Pulmonary artery endothelial cell (primary cell): ENCODE data around the gene DYTN. TPM values are rescaled to one million over a fixed set of nuclear protein-coding genes. Genes with fewer than 3 reads are reported as not detected.
A peak's percentile ranks its signal among the peaks of the same experiment; 100 is the strongest.

Experiments
- DNase-seq: peaks from one replicate; pipeline ENCODE4 v3.0.0-alpha.2; 2011; ENCODE audit warnings: low read depth, low spot score
- total RNA-seq: library from RNA; depleted of rRNA; stranded (reverse); fragments of >200 nt; gene quantifications from 2 replicates; pipeline ENCODE4 v1.2.3, GENCODE V29; 2014

Gene DYTN
- total RNA-seq, 1 donor from 2014 or later = not detected

GRCh38 chr2:206701952-206702605 is 16.1 kb downstream of the DYTN start:
- no peak for DNase-seq

- no peak for DNase-seq
Measured at GRCh38 chr2:206700156-206700555, 18.0 kb downstream of the DYTN start.

GRCh38 chr2:206698811-206699210 is 19.4 kb downstream of the DYTN start:
- DNase-seq = no peak

GRCh38 chr2:206696910-206697309 is 21.3 kb downstream of the DYTN start:
- DNase-seq = no peak

- DNase-seq = no peak
Measured at GRCh38 chr2:206693399-206694137, 24.6 kb downstream of the DYTN start.

GRCh38 chr2:206692971-206693370 is 25.2 kb downstream of the DYTN start:
- DNase-seq = no peak

GRCh38 chr2:206688990-206689389 is 29.2 kb downstream of the DYTN start:
- no peak for DNase-seq

- DNase-seq = no peak
Measured at GRCh38 chr2:206688453-206688852, 29.7 kb downstream of the DYTN start.

- no peak for DNase-seq
Measured at GRCh38 chr2:206683546-206683945, 34.6 kb downstream of the DYTN start.

GRCh38 chr2:206670531-206671319 is 47.5 kb downstream of the DYTN start:
- no peak for DNase-seq

- DNase-seq = no peak
Measured at GRCh38 chr2:206665251-206665650, 52.9 kb downstream of the DYTN start.

GRCh38 chr2:206657087-206657486 is 61.1 kb downstream of the DYTN start:
- DNase-seq = no peak

- no peak for DNase-seq
Measured at GRCh38 chr2:206647985-206648384, 70.2 kb downstream of the DYTN start.

- peak; percentile 11 for DNase-seq
Measured at GRCh38 chr2:206642075-206643025, 75.8 kb downstream of the DYTN start, which contains the start of gene FAM237A. FAM237A (plus strand) TSS chr2:206642487; CDS start chr2:206644237, 1,750 bp downstream.

GRCh38 chr2:206641226-206641625 is 77.0 kb downstream of the DYTN start:
- no peak for DNase-seq

- DNase-seq = no peak
Measured at GRCh38 chr2:206639636-206640035, 78.6 kb downstream of the DYTN start.

GRCh38 chr2:206635015-206635414 is 83.2 kb downstream of the DYTN start:
- DNase-seq = no peak

GRCh38 chr2:206631340-206631739 is 86.9 kb downstream of the DYTN start:
- no peak for DNase-seq

- no peak for DNase-seq
Measured at GRCh38 chr2:206627632-206628031, 90.6 kb downstream of the DYTN start.

- DNase-seq = no peak
Measured at GRCh38 chr2:206626108-206626507, 92.1 kb downstream of the DYTN start.

GRCh38 chr2:206619011-206619410 is 99.2 kb downstream of the DYTN start:
- DNase-seq = no peak
